Measurements from ENCODE around the gene PCYT1B. TPM values are rescaled to one million over a fixed set of nuclear protein-coding genes. Genes with fewer than 3 reads are reported as not detected.
A peak's percentile ranks its signal among the peaks of the same experiment; 100 is the strongest.

PCYT1B gene
- total and polyA plus RNA-seq, 2 of the 13 experiments (the other 11 are each of a cell fraction or from before 2014, with no cell fraction given), result 6.1 to 9.2 TPM

GRCh38 chrX:24662352-24662751, 15.2 kb upstream of the PCYT1B start (continued):
- no peak for TF ChIP-seq DNMT1 (CRISPR knock-in tag; IDR thresholded peaks at IDR 0.05)
- TF ChIP-seq THYN1 (CRISPR knock-in tag; IDR thresholded peaks at IDR 0.05; ENCODE audit: borderline replicate concordance, low read depth), result no peak
- no peak for TF ChIP-seq XRCC5 (optimal IDR thresholded peaks at IDR 0.05; ENCODE audit: low read length)
- TF ChIP-seq ZNF644 (CRISPR knock-in tag; IDR thresholded peaks at IDR 0.05; ENCODE audit: low read depth), result peak; percentile 16; the same call in 1 of the 2 replicates
- TF ChIP-seq NCOA2 (CRISPR knock-in tag; IDR thresholded peaks at IDR 0.05), result peak; percentile 22; the same call in 1 of the 2 replicates
- no peak for TF ChIP-seq ARNT2 (CRISPR knock-in tag; IDR thresholded peaks at IDR 0.05; ENCODE audit: low read depth)
- no peak for TF ChIP-seq SOX6 (IDR thresholded peaks at IDR 0.05)
- peak; percentile 11; the same call in 1 of the 2 replicates for TF ChIP-seq SOX6 (CRISPR knock-in tag; IDR thresholded peaks at IDR 0.05)
- TF ChIP-seq FOXO1 (CRISPR knock-in tag; IDR thresholded peaks at IDR 0.05), result no peak
- 0 out of 2 replicates have a peak, but pooled peaks have one; percentile 12 for TF ChIP-seq GATAD2A (CRISPR knock-in tag; IDR thresholded peaks at IDR 0.05)

- intact Hi-C loops (cut with micrococcal nuclease; ENCODE audit: unreplicated experiment) (loop anchor here (5.0 kb wide), 1 partner anchor 39 kb away; no protein-coding TSS in a partner anchor), in situ Hi-C loops (cut with HindIII; ENCODE audit: extremely low pct_ligation_motif_present, low pct_unique_long_range_greater_than_20kb) (no loop called here)
- Histone ChIP-seq H3K36me3 (replicated peaks in 1 of 2; ENCODE audit: control insufficient read depth in 1 of 2, insufficient read depth in 2 of 2, low read length in 2 of 2) (no peaks in the 10 kb centered on the region), H4K20me1 (ENCODE audit: insufficient read depth, low read length) (no peaks in the 10 kb centered on the region), H3K27me3 (ENCODE audit: control insufficient read depth in 1 of 2, insufficient read depth in 2 of 2, low read length in 2 of 2) (no peaks in the 10 kb centered on the region), H3K79me2 (ENCODE audit: insufficient read depth, low read length) (no peaks in the 10 kb centered on the region), H3K9ac (ENCODE audit: insufficient read depth, low read depth, low read length) (no peak overlapping the region), H3K4me2 (ENCODE audit: low read depth, low read length) (no peak overlapping the region), H3K4me3 (replicated peaks in 1 of 3; ENCODE audit: insufficient read depth in 1 of 3, low read depth in 2 of 3, low read length in 3 of 3) (no peak overlapping the region), H3K27ac (ENCODE audit: extremely low read length, insufficient read depth, low read length) (no peak overlapping the region), H3K9me3 (ENCODE audit: low read length) (no peaks in the 10 kb centered on the region), H2AFZ (ENCODE audit: low read length) (no peak overlapping the region), H3K4me1 (ENCODE audit: insufficient read depth, low read length) (peaks cover 45% of the 10 kb centered on the region)
- BruUV-seq (replicated peaks), result no TSS peak
- DNase-seq (ENCODE audit: low spot score) (no peak), FAIRE-seq (no peak), ATAC-seq (no peak)
- POLR2A ChIA-PET, result no interaction called here
- CTCF ChIA-PET (ENCODE audit: low intra/inter-chr PET ratio, low total read pairs), result no interaction called here
- no peak for TF ChIP-seq MAF1 (CRISPR knock-in tag; IDR thresholded peaks at IDR 0.05; ENCODE audit: borderline replicate concordance)
- no peak for TF ChIP-seq ESRRA (CRISPR knock-in tag; IDR thresholded peaks at IDR 0.05; ENCODE audit: low read depth)
- no peak for TF ChIP-seq FOSL2 (CRISPR knock-in tag; IDR thresholded peaks at IDR 0.05)
- no peak for TF ChIP-seq POGK (CRISPR knock-in tag; conservative IDR thresholded peaks at IDR 0.05)
- TF ChIP-seq ZNF549 (CRISPR knock-in tag; IDR thresholded peaks at IDR 0.05), result no peak
- no peak for TF ChIP-seq ZSCAN20 (CRISPR knock-in tag; IDR thresholded peaks at IDR 0.05; ENCODE audit: borderline replicate concordance)
- TF ChIP-seq NAIF1 (CRISPR knock-in tag; IDR thresholded peaks at IDR 0.05; ENCODE audit: borderline replicate concordance), result no peak
- no peak for TF ChIP-seq SNAPC2 (CRISPR knock-in tag; IDR thresholded peaks at IDR 0.05)
- TF ChIP-seq THAP8 (CRISPR knock-in tag; IDR thresholded peaks at IDR 0.05; ENCODE audit: borderline replicate concordance), result no peak
- no peak for TF ChIP-seq ARID2 (CRISPR knock-in tag; IDR thresholded peaks at IDR 0.05; ENCODE audit: borderline replicate concordance)
- no peak for TF ChIP-seq SP2 (CRISPR knock-in tag; IDR thresholded peaks at IDR 0.05)
- no peak for TF ChIP-seq KLF13 (CRISPR knock-in tag; IDR thresholded peaks at IDR 0.05)
- TF ChIP-seq HMGXB4 (CRISPR knock-in tag; IDR thresholded peaks at IDR 0.05; ENCODE audit: borderline replicate concordance in 1 of 2, low read depth in 1 of 2), result no peak
Measured at GRCh38 chrX:24661292-24661691, 14.1 kb upstream of the PCYT1B start.

Data from HepG2 (cell line).